ENCODE measurements around the gene FAM136A. TPM values are rescaled to one million over a fixed set of nuclear protein-coding genes. Genes with fewer than 3 reads are reported as not detected.

FAM136A gene
- 85.9 and 89.4 TPM in 2 replicates for total RNA-seq (2014; rRNA removed; shearing (Covaris generic); ENCODE audit: low replicate concordance)

GRCh38 chr2:70301344-70302194 lies at the start of gene FAM136A:
FAM136A (minus strand) TSS chr2:70302067; CDS start chr2:70302011, 56 bp downstream.
- no peaks in the 10 kb centered on the region for H4K20me1 ChIP-seq (ENCODE audit: insufficient read depth, low read depth, low read length)
- H3K4me2 ChIP-seq (ENCODE audit: low read depth, low read length, poor library complexity, severe bottlenecking) = peak within 1 kb of the TSS; percentile 89
- peak within 1 kb of the TSS; percentile 86 for H3K4me3 ChIP-seq (ENCODE audit: low read length)
- peaks cover 8% of the 10 kb centered on the region for H3K4me1 ChIP-seq (ENCODE audit: low read length)
- H3K9me2 ChIP-seq (replicated peaks; ENCODE audit: insufficient read depth, low read length) = no peaks in the 10 kb centered on the region
- H3K27ac ChIP-seq (ENCODE audit: low read length) = peak within 1 kb of the TSS; percentile 65
- H2AFZ ChIP-seq (ENCODE audit: low read length) = peak within 1 kb of the TSS; percentile 74
- H3K79me2 ChIP-seq (ENCODE audit: low read length) = peaks cover 23% of the 10 kb centered on the region
- H3K36me3 ChIP-seq (ENCODE audit: insufficient read depth, low read length) = peaks cover 27% of the 10 kb centered on the region
- H3K9ac ChIP-seq (ENCODE audit: low read length) = peak within 1 kb of the TSS; percentile 95
- no peaks in the 10 kb centered on the region for H3K27me3 ChIP-seq (ENCODE audit: low read length)
- peak; percentile 98 for DNase-seq
- H3K9me3 ChIP-seq (ENCODE audit: low read length) = peaks cover 8% of the 10 kb centered on the region

- Histone ChIP-seq H3K27ac (ENCODE audit: low read length) (no peak overlapping the region), H3K9ac (ENCODE audit: low read length) (no peak overlapping the region), H3K9me2 (replicated peaks; ENCODE audit: insufficient read depth, low read length) (no peaks in the 10 kb centered on the region), H2AFZ (ENCODE audit: low read length) (no peak overlapping the region), H3K4me1 (ENCODE audit: low read length) (no peaks in the 10 kb centered on the region), H3K9me3 (ENCODE audit: low read length) (no peaks in the 10 kb centered on the region), H4K20me1 (ENCODE audit: insufficient read depth, low read depth, low read length) (no peaks in the 10 kb centered on the region), H3K4me2 (ENCODE audit: low read depth, low read length, poor library complexity, severe bottlenecking) (no peak overlapping the region), H3K79me2 (ENCODE audit: low read length) (no peaks in the 10 kb centered on the region), H3K36me3 (ENCODE audit: insufficient read depth, low read length) (no peaks in the 10 kb centered on the region), H3K27me3 (ENCODE audit: low read length) (no peaks in the 10 kb centered on the region), H3K4me3 (ENCODE audit: low read length) (no peak overlapping the region)
- no peak for DNase-seq
Observed at GRCh38 chr2:70349921-70350685, 48.2 kb upstream of the FAM136A start.

DNA sequence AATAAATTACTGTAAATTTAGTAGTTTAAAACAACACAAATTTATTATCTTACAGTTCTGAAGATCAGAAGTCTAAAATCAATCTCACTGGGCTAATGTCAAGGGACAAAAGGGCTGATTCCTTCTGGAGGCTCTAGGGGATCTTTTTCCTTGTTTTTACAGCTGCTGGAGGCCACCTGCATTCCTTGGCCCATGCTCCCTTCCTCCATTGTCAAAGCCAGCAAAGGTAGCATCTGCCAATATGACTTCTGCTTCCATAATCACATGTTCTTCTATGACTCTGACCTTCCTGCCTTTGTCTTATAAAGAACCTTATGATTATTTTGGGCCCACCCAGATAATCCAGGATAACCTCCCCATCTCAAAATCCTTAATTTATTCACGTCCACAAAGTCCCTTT lies 46.0 kb upstream of the FAM136A start:
- Histone ChIP-seq H3K27me3 (ENCODE audit: low read length) (no peaks in the 10 kb centered on the region), H3K4me3 (ENCODE audit: low read length) (no peak overlapping the region), H3K4me1 (ENCODE audit: low read length) (no peaks in the 10 kb centered on the region)

DNA sequence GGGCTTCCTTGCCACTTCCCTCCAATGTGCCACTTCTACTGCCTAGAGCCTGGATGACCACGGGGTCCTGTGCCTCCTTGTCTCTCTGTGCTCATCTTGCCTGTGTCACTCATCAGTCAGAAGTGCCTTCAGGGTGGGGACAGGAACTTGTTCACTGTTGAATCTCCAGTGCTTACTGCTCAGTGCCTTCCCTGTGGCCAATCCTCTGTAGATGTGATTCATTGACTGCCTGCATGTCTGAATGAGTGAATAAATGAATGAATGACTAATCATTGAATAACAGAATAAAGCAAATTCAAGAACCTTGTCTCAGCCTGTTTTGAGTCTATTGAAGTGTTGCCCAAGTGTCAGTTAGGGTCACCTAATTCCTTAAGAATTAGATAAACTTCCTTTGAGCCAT lies 42.3 kb upstream of the FAM136A start:
- no peaks in the 10 kb centered on the region for H3K27me3 ChIP-seq (ENCODE audit: low read length)
- no peak overlapping the region for H2AFZ ChIP-seq (ENCODE audit: low read length)
- H3K9me2 ChIP-seq (replicated peaks; ENCODE audit: insufficient read depth, low read length) = no peaks in the 10 kb centered on the region
- H3K36me3 ChIP-seq (ENCODE audit: insufficient read depth, low read length) = no peaks in the 10 kb centered on the region
- no peaks in the 10 kb centered on the region for H3K79me2 ChIP-seq (ENCODE audit: low read length)
- no peak overlapping the region for H3K27ac ChIP-seq (ENCODE audit: low read length)
- no peak overlapping the region for H3K9ac ChIP-seq (ENCODE audit: low read length)
- H3K4me2 ChIP-seq (ENCODE audit: low read depth, low read length, poor library complexity, severe bottlenecking) = no peak overlapping the region
- no peak overlapping the region for H3K4me3 ChIP-seq (ENCODE audit: low read length)
- DNase-seq = no peak
- H3K9me3 ChIP-seq (ENCODE audit: low read length) = no peaks in the 10 kb centered on the region
- H4K20me1 ChIP-seq (ENCODE audit: insufficient read depth, low read depth, low read length) = no peaks in the 10 kb centered on the region
- H3K4me1 ChIP-seq (ENCODE audit: low read length) = no peaks in the 10 kb centered on the region

More for the DNA sequence above, 46.0 kb upstream of the FAM136A start:
- Histone ChIP-seq H3K9ac (ENCODE audit: low read length) (no peak overlapping the region), H4K20me1 (ENCODE audit: insufficient read depth, low read depth, low read length) (no peaks in the 10 kb centered on the region), H3K79me2 (ENCODE audit: low read length) (no peaks in the 10 kb centered on the region), H3K9me3 (ENCODE audit: low read length) (no peaks in the 10 kb centered on the region), H3K4me2 (ENCODE audit: low read depth, low read length, poor library complexity, severe bottlenecking) (no peak overlapping the region), H3K9me2 (replicated peaks; ENCODE audit: insufficient read depth, low read length) (no peaks in the 10 kb centered on the region), H3K27ac (ENCODE audit: low read length) (no peak overlapping the region), H3K36me3 (ENCODE audit: insufficient read depth, low read length) (no peaks in the 10 kb centered on the region), H2AFZ (ENCODE audit: low read length) (no peak overlapping the region)
- no peak for DNase-seq

GRCh38 chr2:70341477-70341765 lies 39.6 kb upstream of the FAM136A start:
- no peak for DNase-seq
- Histone ChIP-seq H3K4me3 (ENCODE audit: low read length) (no peak overlapping the region), H3K9me3 (ENCODE audit: low read length) (no peaks in the 10 kb centered on the region), H3K9me2 (replicated peaks; ENCODE audit: insufficient read depth, low read length) (no peaks in the 10 kb centered on the region), H3K79me2 (ENCODE audit: low read length) (no peaks in the 10 kb centered on the region), H3K9ac (ENCODE audit: low read length) (no peak overlapping the region), H3K4me2 (ENCODE audit: low read depth, low read length, poor library complexity, severe bottlenecking) (no peak overlapping the region), H3K27me3 (ENCODE audit: low read length) (no peaks in the 10 kb centered on the region), H4K20me1 (ENCODE audit: insufficient read depth, low read depth, low read length) (no peaks in the 10 kb centered on the region), H2AFZ (ENCODE audit: low read length) (no peak overlapping the region), H3K4me1 (ENCODE audit: low read length) (no peaks in the 10 kb centered on the region), H3K36me3 (ENCODE audit: insufficient read depth, low read length) (no peaks in the 10 kb centered on the region), H3K27ac (ENCODE audit: low read length) (no peak overlapping the region)

DNA sequence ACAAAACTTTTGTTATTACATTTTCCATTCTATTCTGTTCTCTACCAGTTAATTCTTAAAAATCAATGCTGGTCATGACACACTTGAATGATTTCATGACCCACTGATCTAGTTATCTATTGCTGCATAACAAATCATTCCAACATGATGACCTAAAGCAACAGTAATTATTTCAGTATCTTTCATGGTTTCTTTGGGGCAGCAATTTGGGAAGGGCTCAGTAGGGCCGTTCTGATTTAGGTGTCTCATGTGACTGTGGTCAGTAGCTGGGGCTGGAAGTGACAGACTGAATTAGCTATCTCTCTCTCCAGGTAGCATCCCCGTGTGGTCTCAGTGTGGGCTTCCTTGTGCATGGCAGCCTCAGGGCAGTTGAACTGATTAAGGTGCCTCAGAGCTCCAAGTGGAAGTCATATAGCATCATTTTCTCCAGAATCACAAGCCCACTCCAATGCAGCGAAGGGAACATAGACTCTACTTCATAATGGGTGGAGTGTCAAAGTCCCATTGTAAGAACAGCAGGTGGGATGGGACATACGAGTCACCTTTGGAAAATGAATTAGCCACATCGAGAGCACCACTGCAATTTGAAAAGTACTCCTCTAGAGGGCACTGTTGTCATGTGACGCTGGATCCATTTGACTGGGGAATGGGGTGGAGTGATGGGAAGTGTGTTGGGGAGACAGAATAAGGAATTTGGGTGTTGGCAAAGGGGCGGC lies 39.1 kb upstream of the FAM136A start:
- Histone ChIP-seq H3K27ac (ENCODE audit: low read length) (no peak overlapping the region), H3K27me3 (ENCODE audit: low read length) (no peaks in the 10 kb centered on the region), H3K4me1 (ENCODE audit: low read length) (no peaks in the 10 kb centered on the region), H3K36me3 (ENCODE audit: insufficient read depth, low read length) (no peaks in the 10 kb centered on the region), H3K9ac (ENCODE audit: low read length) (no peak overlapping the region), H3K9me2 (replicated peaks; ENCODE audit: insufficient read depth, low read length) (no peaks in the 10 kb centered on the region), H3K4me2 (ENCODE audit: low read depth, low read length, poor library complexity, severe bottlenecking) (no peak overlapping the region), H3K4me3 (ENCODE audit: low read length) (no peak overlapping the region), H4K20me1 (ENCODE audit: insufficient read depth, low read depth, low read length) (no peaks in the 10 kb centered on the region), H3K79me2 (ENCODE audit: low read length) (no peaks in the 10 kb centered on the region), H2AFZ (ENCODE audit: low read length) (no peak overlapping the region), H3K9me3 (ENCODE audit: low read length) (no peaks in the 10 kb centered on the region)
- peak; percentile 79 for DNase-seq

DNA sequence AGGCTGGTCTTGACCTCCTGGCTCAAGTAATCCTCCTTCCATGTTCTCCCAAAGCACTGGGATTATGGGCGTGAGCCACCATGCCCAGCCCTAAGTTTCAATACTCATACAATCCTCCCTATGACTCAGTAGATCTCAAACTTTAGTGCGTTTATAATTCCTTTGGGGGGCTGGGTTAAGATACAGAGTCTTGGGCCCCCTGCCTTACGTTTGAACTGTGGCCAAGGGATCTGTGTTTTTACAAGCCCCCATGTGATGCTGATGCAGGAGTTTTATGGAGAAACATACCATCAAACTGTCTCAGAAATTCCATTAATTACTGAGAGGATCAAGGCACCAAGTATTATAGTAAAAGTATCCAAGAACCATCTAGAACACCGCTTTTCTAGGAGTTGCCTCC lies 38.2 kb upstream of the FAM136A start:
- H3K9me3 ChIP-seq (ENCODE audit: low read length) = no peaks in the 10 kb centered on the region
- DNase-seq = no peak
- no peak overlapping the region for H2AFZ ChIP-seq (ENCODE audit: low read length)
- no peaks in the 10 kb centered on the region for H4K20me1 ChIP-seq (ENCODE audit: insufficient read depth, low read depth, low read length)
- H3K4me2 ChIP-seq (ENCODE audit: low read depth, low read length, poor library complexity, severe bottlenecking) = no peak overlapping the region
- no peaks in the 10 kb centered on the region for H3K4me1 ChIP-seq (ENCODE audit: low read length)
- H3K27ac ChIP-seq (ENCODE audit: low read length) = no peak overlapping the region
- H3K9me2 ChIP-seq (replicated peaks; ENCODE audit: insufficient read depth, low read length) = no peaks in the 10 kb centered on the region
- H3K36me3 ChIP-seq (ENCODE audit: insufficient read depth, low read length) = no peaks in the 10 kb centered on the region
- no peak overlapping the region for H3K9ac ChIP-seq (ENCODE audit: low read length)
- no peaks in the 10 kb centered on the region for H3K79me2 ChIP-seq (ENCODE audit: low read length)
- H3K4me3 ChIP-seq (ENCODE audit: low read length) = no peak overlapping the region
- H3K27me3 ChIP-seq (ENCODE audit: low read length) = no peaks in the 10 kb centered on the region

GRCh38 chr2:70336552-70336951 lies 34.7 kb upstream of the FAM136A start:
- Histone ChIP-seq H2AFZ (ENCODE audit: low read length) (no peak overlapping the region), H3K36me3 (ENCODE audit: insufficient read depth, low read length) (no peaks in the 10 kb centered on the region), H3K27me3 (ENCODE audit: low read length) (no peaks in the 10 kb centered on the region), H3K9me3 (ENCODE audit: low read length) (no peaks in the 10 kb centered on the region), H3K4me1 (ENCODE audit: low read length) (no peaks in the 10 kb centered on the region), H3K9ac (ENCODE audit: low read length) (no peak overlapping the region), H4K20me1 (ENCODE audit: insufficient read depth, low read depth, low read length) (no peaks in the 10 kb centered on the region), H3K4me2 (ENCODE audit: low read depth, low read length, poor library complexity, severe bottlenecking) (no peak overlapping the region), H3K79me2 (ENCODE audit: low read length) (no peaks in the 10 kb centered on the region), H3K9me2 (replicated peaks; ENCODE audit: insufficient read depth, low read length) (no peaks in the 10 kb centered on the region), H3K4me3 (ENCODE audit: low read length) (no peak overlapping the region), H3K27ac (ENCODE audit: low read length) (no peak overlapping the region)
- no peak for DNase-seq

Data from Karpas-422 (cell line).